ENCODE results near the gene ANKLE1.

- TF ChIP-seq POLR2A (IDR thresholded peaks at IDR 0.05; ENCODE audit: low read depth, low read length) (no peak), SPI1 (IDR thresholded peaks at IDR 0.05; ENCODE audit: low read depth, low read length) (no peak), POLR2AphosphoS5 (IDR thresholded peaks at IDR 0.05; ENCODE audit: low read depth, low read length) (no peak), TAF1 (IDR thresholded peaks at IDR 0.05; ENCODE audit: low read depth, low read length) (no peak), PAX5 (IDR thresholded peaks at IDR 0.05; ENCODE audit: insufficient read depth, low read length, severe bottlenecking) (no peak), POU2F2 (IDR thresholded peaks at IDR 0.05; ENCODE audit: low read depth, low read length) (no peak)
Measured at GRCh38 chr19:17335575-17335974, 53.9 kb downstream of the ANKLE1 start.
